Measurements from ENCODE around the gene WDR82. TPM values are rescaled to one million over a fixed set of nuclear protein-coding genes. Genes with fewer than 3 reads are reported as not detected.
"Not testable (repeated sequence)": the region's sequence is repeated elsewhere in the genome, so short reads cannot be mapped to it uniquely, and the experiment has no call there.

The WDR82 gene
- total RNA-seq, 4 donors from 2014 or later: 49.5 to 60.3 (median 56.3) TPM

DNA sequence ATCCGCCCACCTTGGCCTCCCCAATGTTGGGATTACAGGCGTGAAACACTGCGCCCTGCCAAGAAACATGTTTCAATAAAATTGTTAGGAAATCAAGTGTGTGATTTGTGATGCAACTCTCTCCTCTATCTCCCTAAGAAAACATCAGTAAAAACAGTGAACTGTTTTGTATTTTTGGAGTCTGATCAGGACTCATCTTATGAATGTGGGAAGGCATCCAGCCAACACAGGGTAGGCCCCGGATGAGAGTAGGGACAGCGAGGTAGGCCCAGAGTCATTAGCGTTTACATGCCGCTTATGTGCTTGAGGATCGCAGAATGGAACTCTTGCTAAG is 8.3 kb upstream of the WDR82 start:
- intact Hi-C loops (cut with DNase I; ENCODE audit: low total_unique reads): loop anchor here (10.0 kb wide), 1 partner anchor 52 kb away; the partner anchor contains the start of gene TWF2
- no peak overlapping the region for H3K4me3 ChIP-seq (ENCODE audit: low read depth, poor library complexity, severe bottlenecking)
- no peak for DNase-seq (ENCODE audit: low spot score in 2 of 2)
- no peak for TF ChIP-seq POLR2A (IDR thresholded peaks at IDR 0.05)
- TF ChIP-seq, protein P1, sequence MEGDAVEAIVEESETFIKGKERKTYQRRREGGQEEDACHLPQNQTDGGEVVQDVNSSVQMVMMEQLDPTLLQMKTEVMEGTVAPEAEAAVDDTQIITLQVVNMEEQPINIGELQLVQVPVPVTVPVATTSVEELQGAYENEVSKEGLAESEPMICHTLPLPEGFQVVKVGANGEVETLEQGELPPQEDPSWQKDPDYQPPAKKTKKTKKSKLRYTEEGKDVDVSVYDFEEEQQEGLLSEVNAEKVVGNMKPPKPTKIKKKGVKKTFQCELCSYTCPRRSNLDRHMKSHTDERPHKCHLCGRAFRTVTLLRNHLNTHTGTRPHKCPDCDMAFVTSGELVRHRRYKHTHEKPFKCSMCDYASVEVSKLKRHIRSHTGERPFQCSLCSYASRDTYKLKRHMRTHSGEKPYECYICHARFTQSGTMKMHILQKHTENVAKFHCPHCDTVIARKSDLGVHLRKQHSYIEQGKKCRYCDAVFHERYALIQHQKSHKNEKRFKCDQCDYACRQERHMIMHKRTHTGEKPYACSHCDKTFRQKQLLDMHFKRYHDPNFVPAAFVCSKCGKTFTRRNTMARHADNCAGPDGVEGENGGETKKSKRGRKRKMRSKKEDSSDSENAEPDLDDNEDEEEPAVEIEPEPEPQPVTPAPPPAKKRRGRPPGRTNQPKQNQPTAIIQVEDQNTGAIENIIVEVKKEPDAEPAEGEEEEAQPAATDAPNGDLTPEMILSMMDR (IDR thresholded peaks at IDR 0.05): no peak
- WGBS, 2 donors: 58 to 66% methylated on average over 8 of the region's 8 CpGs

DNA sequence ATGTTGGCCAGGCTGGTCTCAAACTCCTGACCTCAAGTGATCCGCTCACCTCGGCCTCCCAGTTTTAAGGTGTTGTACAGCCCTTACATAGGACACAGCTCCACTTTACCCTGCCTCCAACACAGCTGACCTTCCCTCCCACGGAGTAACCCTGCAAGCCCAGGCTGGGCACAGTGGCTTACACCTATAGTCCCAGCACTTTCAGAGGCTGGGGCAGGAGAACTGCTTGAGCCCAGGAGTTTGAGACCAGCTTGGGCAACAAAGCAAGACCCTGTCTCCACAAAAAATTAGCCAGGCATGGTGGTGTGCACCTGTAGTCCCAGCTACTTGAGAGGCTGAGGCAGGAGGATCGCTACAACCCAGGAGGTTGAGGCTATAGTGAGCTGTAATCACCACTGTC is 5.6 kb upstream of the WDR82 start:
- not testable (repeated sequence) for H3K4me3 ChIP-seq (ENCODE audit: low read depth, poor library complexity, severe bottlenecking)
- DNase-seq (ENCODE audit: low spot score in 2 of 2): peak in 1 of 2 donors; percentile 62
- 81 to 97% methylated on average over 4 of the region's 4 CpGs for WGBS, 2 donors
- intact Hi-C loops (cut with DNase I; ENCODE audit: low total_unique reads): loop anchor here (10.0 kb wide), 1 partner anchor 49 kb away; the partner anchor contains the start of gene TWF2

DNA sequence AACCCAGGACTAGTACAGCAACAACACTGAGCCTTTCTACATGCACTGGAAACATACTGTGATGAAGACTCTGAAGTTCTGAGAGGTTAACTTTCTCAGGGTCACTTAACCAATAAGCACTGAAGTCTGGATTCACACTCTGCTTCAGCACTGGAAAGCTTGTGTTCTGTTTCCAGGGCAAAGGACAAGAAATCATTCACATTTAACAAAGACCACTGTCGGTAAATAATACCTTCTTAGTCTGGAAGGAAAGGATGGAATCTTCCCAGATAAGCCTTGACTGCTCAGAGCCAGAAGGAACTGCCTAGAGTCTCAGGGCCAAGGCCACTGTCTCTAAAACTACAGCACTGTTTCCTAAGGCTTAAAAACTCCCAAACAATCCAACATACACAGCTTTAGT is 4.9 kb upstream of the WDR82 start:
- DNase-seq (ENCODE audit: low spot score in 2 of 2): no peak
- 71 to 80% methylated on average over 1 of the region's 1 CpG for WGBS, 2 donors
- TF ChIP-seq, protein P1 (IDR thresholded peaks at IDR 0.05): no peak
- no peak for TF ChIP-seq POLR2A (IDR thresholded peaks at IDR 0.05)
- intact Hi-C loops (cut with DNase I; ENCODE audit: low total_unique reads): loop anchor here (10.0 kb wide), 1 partner anchor 49 kb away; the partner anchor contains the start of gene TWF2
- H3K4me3 ChIP-seq (ENCODE audit: low read depth, poor library complexity, severe bottlenecking): no peak overlapping the region

DNA sequence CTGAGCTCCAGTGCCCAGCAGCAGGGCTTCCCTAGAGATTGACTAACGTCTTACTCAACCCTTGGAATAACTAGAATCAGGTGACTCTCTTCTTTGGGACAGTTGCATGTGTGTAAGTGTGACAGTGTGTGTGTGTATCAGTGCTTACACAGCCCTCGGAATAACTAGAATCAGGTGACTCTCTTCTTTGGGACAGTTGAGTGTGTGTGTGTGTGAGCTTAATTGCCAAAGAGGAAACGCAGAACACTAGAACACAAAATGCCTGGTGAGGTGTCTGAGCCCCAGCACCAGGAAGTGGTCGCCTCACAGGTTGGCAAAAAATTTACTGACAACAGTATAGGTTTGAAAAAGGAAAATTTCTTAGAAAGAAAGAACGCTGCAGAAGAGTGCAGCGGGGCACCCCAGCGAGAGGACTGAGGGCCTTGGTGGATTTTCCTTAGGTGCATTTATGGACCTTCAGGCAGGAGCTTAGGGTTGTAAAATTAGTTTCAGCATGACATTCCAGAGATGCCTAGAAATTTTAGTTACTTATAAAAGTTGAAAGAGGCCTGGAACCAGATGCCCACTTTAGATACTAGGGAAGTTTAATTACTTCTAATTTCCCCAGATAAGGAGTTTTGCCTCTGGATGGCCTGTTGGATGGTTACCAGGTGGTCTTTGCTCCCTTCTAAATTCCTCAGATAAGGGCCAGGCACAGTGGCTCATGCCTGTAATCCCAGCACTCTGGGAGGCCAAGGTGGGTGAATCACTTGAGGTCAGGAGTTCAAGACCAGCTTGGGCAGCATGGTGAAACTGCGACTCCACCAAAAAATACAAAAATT is 3.7 kb upstream of the WDR82 start:
- 66 to 76% methylated on average over 8 of the region's 8 CpGs for WGBS, 2 donors
- peak in 1 of 2 donors; percentile 65 for DNase-seq (ENCODE audit: low spot score in 2 of 2)
- H3K4me3 ChIP-seq (ENCODE audit: low read depth, poor library complexity, severe bottlenecking): no peak overlapping the region
- intact Hi-C loops (cut with DNase I; ENCODE audit: low total_unique reads): loop anchor here (10.0 kb wide), 1 partner anchor 47 kb away; the partner anchor contains the start of gene TWF2
- no peak for TF ChIP-seq POLR2A (IDR thresholded peaks at IDR 0.05)
- TF ChIP-seq, protein P1 (IDR thresholded peaks at IDR 0.05): no peak

DNA sequence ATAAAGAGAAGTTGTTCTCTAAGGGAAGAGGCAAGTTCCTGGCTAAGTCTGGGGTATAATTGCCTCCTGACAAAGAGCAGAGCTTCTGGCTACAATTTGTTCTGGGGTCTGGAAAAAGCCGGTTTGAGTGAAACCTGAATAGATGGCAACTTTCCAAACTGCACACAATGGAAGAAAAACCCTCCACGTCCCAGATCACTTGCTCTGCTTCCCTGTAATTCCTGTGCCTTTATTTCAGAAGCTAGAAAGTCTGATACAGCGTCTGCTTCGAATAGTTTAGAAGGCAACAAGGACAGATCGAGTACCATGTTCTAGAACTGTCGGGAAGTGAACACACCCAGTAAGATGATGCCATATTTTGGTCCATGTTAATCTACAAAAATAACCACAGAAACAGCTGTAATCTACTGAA is 1.6 kb upstream of the WDR82 start:
- TF ChIP-seq POLR2A (IDR thresholded peaks at IDR 0.05): no peak
- TF ChIP-seq, protein P1 (IDR thresholded peaks at IDR 0.05): no peak
- DNase-seq (ENCODE audit: low spot score in 2 of 2): no peak
- 13 to 26% methylated on average over 6 of the region's 6 CpGs for WGBS, 2 donors
- H3K4me3 ChIP-seq (ENCODE audit: low read depth, poor library complexity, severe bottlenecking): no peak overlapping the region
- intact Hi-C loops (cut with DNase I; ENCODE audit: low total_unique reads): loop anchor here (10.0 kb wide), 1 partner anchor 45 kb away; the partner anchor contains the start of gene TWF2

DNA sequence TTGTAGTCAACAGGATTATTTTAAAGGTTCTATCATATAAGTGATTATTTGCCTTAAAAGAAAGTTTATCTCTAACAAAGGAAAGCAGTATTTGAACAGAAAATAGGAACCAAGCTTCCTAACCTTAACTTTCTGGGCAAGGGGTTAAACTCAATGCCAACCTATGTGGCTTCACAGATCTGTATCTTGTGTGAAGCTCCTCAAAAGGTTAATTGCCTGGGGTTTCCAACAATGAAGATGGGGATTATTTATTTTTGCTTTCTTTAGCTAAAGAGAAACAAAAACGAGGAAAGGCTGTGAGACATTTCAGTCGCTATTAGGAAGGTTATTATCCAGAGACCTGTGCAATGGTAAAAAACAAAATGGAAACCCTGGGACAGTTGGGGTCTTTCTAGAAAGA is 1.1 kb upstream of the WDR82 start:
- 22 to 31% methylated on average over 2 of the region's 2 CpGs for WGBS, 2 donors
- no peak overlapping the region for H3K4me3 ChIP-seq (ENCODE audit: low read depth, poor library complexity, severe bottlenecking)
- no peak for DNase-seq (ENCODE audit: low spot score in 2 of 2)
- intact Hi-C loops (cut with DNase I; ENCODE audit: low total_unique reads): no loop called here
- TF ChIP-seq POLR2A (IDR thresholded peaks at IDR 0.05): no peak
- TF ChIP-seq, protein P1 (IDR thresholded peaks at IDR 0.05): no peak
